ENCODE data around the gene SUFU. TPM values are rescaled to one million over a fixed set of nuclear protein-coding genes. Genes with fewer than 3 reads are reported as not detected.

Gene SUFU
- total RNA-seq, 1 donor from 2014 or later = 12.5 TPM

DNA sequence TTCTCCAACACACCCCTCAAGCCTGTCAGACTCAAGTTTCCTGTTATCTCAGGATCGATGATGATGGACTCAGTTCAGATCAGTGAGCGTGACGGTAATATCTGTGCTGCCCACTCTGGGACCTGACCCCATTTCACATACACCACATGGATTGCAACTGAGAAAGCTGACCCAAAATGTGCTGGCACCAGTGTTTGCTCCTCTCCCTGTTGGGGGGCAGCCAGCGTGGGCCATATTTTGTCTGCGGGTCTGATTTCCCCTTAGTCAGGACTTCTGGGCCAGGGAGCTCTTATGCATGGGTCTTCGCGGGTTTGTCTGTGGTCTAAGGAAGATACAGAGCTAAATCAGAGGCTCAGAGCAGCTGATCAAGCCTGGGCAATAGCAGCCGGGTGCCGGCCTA is 97.9 kb downstream of the SUFU start:
- Histone ChIP-seq H3K27me3 (no peaks in the 10 kb centered on the region), H3K4me3 (no peak overlapping the region), H3K36me3 (peaks cover 0 to 32% of the 10 kb centered on the region in 2 donors), H3K4me1 (peaks cover 18% of the 10 kb centered on the region), H3K9me3 (no peaks in the 10 kb centered on the region), H3K27ac (peak overlapping the region; percentile 50)
- DNase-seq (ENCODE audit: extremely low spot score in 2 of 2) = no peak
- intact Hi-C loops (cut with DNase I) = no loop called here
- TF ChIP-seq POLR2A (IDR thresholded peaks at IDR 0.05) (no peak), POLR2AphosphoS5 (IDR thresholded peaks at IDR 0.05; ENCODE audit: insufficient read depth in 1 of 2, low read depth in 1 of 2) (no peak)

DNA sequence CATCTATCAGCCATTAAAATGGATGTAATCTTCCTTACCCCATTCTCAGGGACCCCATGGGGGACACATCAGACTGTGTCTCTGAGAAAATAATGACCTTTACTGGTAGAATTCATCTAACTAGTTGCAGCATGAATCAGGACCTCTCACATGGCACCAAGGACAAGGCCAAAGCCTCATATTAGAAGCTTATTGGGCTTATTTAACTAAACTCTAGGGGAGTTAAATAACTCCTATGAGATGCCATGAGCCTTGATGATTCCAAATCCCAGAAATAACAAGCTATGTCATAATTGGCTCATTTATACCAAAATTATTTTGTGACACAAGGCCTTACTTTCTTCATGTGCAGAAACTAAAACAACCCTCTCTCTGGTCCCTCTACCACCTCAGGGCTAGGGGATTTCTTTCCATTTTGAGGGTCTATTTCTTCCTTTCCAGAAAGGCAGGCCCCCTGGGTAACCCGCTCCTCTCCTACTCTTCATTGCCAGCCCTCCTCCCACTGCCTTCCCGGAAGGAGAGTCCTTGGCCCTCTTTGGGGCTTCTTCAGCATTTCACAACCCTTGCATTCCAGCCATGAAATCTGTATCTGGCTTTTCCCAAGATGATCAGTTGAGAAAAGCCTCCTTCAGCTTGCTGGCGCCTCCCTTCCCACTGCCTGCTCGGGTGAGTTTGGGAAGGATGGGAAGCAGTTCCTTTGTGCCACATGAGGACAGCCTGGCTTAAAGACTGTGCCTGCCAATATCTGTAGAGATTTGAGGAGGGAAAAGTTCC is 98.7 kb downstream of the SUFU start:
- Histone ChIP-seq H3K4me1 (peaks cover 17% of the 10 kb centered on the region), H3K9me3 (no peaks in the 10 kb centered on the region), H3K27ac (peak overlapping the region; percentile 50), H3K27me3 (no peaks in the 10 kb centered on the region), H3K4me3 (no peak overlapping the region), H3K36me3 (peaks cover 0 to 27% of the 10 kb centered on the region in 2 donors)
- intact Hi-C loops (cut with DNase I) = no loop called here
- TF ChIP-seq, protein P1, sequence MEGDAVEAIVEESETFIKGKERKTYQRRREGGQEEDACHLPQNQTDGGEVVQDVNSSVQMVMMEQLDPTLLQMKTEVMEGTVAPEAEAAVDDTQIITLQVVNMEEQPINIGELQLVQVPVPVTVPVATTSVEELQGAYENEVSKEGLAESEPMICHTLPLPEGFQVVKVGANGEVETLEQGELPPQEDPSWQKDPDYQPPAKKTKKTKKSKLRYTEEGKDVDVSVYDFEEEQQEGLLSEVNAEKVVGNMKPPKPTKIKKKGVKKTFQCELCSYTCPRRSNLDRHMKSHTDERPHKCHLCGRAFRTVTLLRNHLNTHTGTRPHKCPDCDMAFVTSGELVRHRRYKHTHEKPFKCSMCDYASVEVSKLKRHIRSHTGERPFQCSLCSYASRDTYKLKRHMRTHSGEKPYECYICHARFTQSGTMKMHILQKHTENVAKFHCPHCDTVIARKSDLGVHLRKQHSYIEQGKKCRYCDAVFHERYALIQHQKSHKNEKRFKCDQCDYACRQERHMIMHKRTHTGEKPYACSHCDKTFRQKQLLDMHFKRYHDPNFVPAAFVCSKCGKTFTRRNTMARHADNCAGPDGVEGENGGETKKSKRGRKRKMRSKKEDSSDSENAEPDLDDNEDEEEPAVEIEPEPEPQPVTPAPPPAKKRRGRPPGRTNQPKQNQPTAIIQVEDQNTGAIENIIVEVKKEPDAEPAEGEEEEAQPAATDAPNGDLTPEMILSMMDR (IDR thresholded peaks at IDR 0.05) = no peak
- TF ChIP-seq POLR2A (IDR thresholded peaks at IDR 0.05) (no peak), POLR2AphosphoS5 (IDR thresholded peaks at IDR 0.05; ENCODE audit: insufficient read depth in 1 of 2, low read depth in 1 of 2) (peak; percentile 21 to 30)
- no peak for DNase-seq (ENCODE audit: extremely low spot score in 2 of 2)

GRCh38 chr10:102603946-102604345 is 100.2 kb downstream of the SUFU start:
- peaks cover 17% of the 10 kb centered on the region for H3K4me1 ChIP-seq
- no peaks in the 10 kb centered on the region for H3K27me3 ChIP-seq
- no peak for DNase-seq (ENCODE audit: extremely low spot score in 2 of 2)
- no peak overlapping the region for H3K27ac ChIP-seq
- no peak overlapping the region for H3K4me3 ChIP-seq
- H3K9me3 ChIP-seq = no peaks in the 10 kb centered on the region
- H3K36me3 ChIP-seq = peaks cover 0 to 12% of the 10 kb centered on the region in 2 donors
- intact Hi-C loops (cut with DNase I) = no loop called here
- TF ChIP-seq POLR2AphosphoS5 (IDR thresholded peaks at IDR 0.05; ENCODE audit: insufficient read depth in 1 of 2, low read depth in 1 of 2) = no peak
- TF ChIP-seq POLR2A (IDR thresholded peaks at IDR 0.05) = no peak
- TF ChIP-seq, protein P1 (IDR thresholded peaks at IDR 0.05) = no peak

DNA sequence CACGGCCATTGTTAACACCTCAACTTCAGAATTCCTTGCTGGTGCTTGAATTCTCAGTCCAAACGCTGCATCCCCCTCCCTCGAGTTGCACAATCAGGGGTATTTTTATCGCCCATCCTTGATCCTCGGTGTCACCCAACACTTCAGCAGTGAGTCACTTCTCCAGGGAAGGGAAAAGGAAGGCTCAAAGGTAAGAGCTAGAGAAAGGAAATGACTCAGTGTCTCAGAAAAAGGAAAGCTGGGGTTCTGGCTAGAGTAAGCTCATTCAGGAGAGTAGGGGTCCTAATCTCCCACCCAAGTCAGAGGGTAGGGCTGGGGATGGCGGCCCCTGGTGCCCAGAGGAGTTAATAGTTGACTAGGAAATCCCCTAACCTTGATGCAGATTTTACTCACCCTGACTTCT is 100.7 kb downstream of the SUFU start:
- Histone ChIP-seq H3K9me3 (no peaks in the 10 kb centered on the region), H3K27me3 (no peaks in the 10 kb centered on the region), H3K27ac (no peak overlapping the region), H3K4me3 (no peak overlapping the region), H3K36me3 (peaks cover 0 to 7% of the 10 kb centered on the region in 2 donors), H3K4me1 (peaks cover 17% of the 10 kb centered on the region)
- TF ChIP-seq POLR2AphosphoS5 (IDR thresholded peaks at IDR 0.05; ENCODE audit: insufficient read depth in 1 of 2, low read depth in 1 of 2) = no peak
- TF ChIP-seq, protein P1 (IDR thresholded peaks at IDR 0.05) = no peak
- no peak for TF ChIP-seq POLR2A (IDR thresholded peaks at IDR 0.05)
- intact Hi-C loops (cut with DNase I) = no loop called here
- DNase-seq (ENCODE audit: extremely low spot score in 2 of 2) = no peak

- H3K27ac ChIP-seq = no peak overlapping the region
- peaks cover 19% of the 10 kb centered on the region for H3K4me1 ChIP-seq
- TF ChIP-seq, protein P1 (IDR thresholded peaks at IDR 0.05) = no peak
- no peak for TF ChIP-seq POLR2A (IDR thresholded peaks at IDR 0.05)
- TF ChIP-seq POLR2AphosphoS5 (IDR thresholded peaks at IDR 0.05; ENCODE audit: insufficient read depth in 1 of 2, low read depth in 1 of 2) = no peak
- no peaks in the 10 kb centered on the region for H3K27me3 ChIP-seq
- no peak for DNase-seq (ENCODE audit: extremely low spot score in 2 of 2)
- no peaks in the 10 kb centered on the region for H3K36me3 ChIP-seq
- H3K4me3 ChIP-seq = no peak overlapping the region
- H3K9me3 ChIP-seq = no peaks in the 10 kb centered on the region
- intact Hi-C loops (cut with DNase I) = no loop called here
These were observed 101.9 kb downstream of the SUFU start for GRCh38 chr10:102605712-102606111.

Data from vagina (tissue), 2 donors.